Epithelial cell of esophagus (primary cell): Measurements from ENCODE around the gene TMEM185B.
"Not testable (repeated sequence)": the region's sequence is repeated elsewhere in the genome, so short reads cannot be mapped to it uniquely, and the experiment has no call there.

Source experiments
- DNase-seq: peaks from one replicate; pipeline ENCODE4 v3.0.0; 2010; ENCODE audit warnings: low read depth
- H3K4me3 ChIP-seq: 2 replicates; pipeline ENCODE4 v1.5.1; 2011; ENCODE audit warnings: mild to moderate bottlenecking, low read length, control low read depth
- TF ChIP-seq, protein P1 (sequence below): IDR thresholded peaks from 2 replicates; pipeline ENCODE4 v1.5.1; 2011; ENCODE audit warnings: low read depth, mild to moderate bottlenecking, low read length, control low read depth, inconsistent platforms; ENCODE audit not compliant: insufficient read depth; ENCODE audit errors: missing control alignments

Gene TMEM185B

DNA sequence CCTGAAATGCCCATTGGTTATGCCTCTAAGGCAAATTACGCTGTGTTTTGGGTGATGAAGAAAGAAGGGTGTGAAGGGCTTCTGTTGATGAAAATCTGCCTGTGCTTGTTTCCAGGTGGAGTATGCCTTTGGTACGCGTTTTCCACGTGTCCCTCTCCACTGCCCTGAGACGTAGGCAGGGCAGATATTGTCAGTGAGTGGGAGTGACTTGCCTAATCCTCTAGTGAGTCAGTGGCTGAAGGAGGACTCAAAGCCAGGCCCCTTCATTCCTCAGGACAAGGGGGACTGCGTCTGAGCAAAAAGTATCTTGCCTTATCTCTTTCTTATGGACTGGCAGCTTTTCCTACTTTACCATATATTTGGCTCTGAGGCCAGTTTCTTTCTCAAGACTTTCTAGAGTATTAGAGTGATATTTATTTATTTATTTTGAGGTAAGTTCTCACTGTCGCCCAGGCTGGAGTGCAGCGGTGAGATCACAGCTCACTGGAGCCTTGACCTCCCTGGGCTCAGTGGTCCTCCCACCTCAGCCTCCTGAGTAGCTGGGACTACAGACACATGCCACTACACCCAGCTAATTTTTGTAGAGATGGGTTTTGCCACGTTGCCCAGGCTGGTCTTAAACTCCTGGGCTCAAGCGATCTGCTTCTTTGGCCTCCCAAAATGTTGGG, 39.7 kb upstream of the TMEM185B start:
- DNase-seq, result peak; percentile 98
- no peak overlapping the region for H3K4me3 ChIP-seq
- TF ChIP-seq, protein P1, sequence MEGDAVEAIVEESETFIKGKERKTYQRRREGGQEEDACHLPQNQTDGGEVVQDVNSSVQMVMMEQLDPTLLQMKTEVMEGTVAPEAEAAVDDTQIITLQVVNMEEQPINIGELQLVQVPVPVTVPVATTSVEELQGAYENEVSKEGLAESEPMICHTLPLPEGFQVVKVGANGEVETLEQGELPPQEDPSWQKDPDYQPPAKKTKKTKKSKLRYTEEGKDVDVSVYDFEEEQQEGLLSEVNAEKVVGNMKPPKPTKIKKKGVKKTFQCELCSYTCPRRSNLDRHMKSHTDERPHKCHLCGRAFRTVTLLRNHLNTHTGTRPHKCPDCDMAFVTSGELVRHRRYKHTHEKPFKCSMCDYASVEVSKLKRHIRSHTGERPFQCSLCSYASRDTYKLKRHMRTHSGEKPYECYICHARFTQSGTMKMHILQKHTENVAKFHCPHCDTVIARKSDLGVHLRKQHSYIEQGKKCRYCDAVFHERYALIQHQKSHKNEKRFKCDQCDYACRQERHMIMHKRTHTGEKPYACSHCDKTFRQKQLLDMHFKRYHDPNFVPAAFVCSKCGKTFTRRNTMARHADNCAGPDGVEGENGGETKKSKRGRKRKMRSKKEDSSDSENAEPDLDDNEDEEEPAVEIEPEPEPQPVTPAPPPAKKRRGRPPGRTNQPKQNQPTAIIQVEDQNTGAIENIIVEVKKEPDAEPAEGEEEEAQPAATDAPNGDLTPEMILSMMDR, result no peak

DNA sequence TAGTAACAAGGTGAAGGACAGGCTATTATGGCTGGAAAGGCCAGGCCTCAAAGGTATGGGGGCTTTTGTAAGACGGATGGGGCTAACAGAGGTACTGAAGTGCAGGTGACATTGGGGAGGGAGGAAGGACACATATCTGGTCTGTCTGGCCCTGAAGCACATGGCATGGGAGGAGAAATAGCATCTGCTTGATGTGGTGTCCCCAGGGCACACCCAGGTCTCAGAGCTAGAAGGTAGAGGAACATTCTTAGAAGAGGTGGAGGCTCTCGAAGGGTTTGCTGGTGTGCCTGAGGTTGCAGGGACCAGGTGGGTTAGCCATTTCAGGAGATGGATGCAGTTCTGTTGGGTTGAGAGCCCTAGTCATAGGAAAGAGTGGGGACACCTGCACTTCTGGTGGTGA, 39.0 kb upstream of the TMEM185B start:
- TF ChIP-seq, protein P1, result no peak
- no peak overlapping the region for H3K4me3 ChIP-seq
- DNase-seq, result peak; percentile 32

DNA sequence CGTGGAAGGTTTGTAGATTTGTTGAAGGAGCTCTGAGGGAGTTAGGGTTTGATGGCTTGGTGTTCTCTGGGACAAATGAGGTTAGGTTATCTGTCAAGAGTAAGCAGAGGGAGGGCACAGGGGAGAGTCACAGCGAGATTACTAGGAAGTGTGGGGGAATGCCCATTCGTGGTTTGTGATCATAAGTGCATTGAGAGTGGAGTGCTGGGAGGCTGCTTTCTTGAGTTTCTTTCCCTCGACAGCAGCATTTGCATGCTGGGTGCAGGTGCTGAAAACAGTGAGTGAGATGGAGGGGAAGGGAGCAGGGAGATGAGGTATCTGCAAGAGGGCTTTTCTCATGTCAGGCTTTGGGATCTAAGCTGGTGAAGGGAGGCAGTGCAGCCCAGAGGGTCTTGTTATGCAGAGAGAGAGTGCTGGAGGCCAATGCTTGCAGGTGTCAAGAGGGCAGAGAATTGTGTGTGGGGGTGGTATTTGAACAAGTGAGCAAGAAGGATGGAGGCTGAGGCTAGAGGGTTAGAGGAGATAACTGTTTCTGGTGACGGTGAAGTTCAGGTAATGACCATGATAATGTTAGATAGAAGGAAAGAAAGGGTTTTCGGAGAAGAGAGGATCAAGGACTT, 38.3 kb upstream of the TMEM185B start:
- TF ChIP-seq, protein P1, result no peak
- DNase-seq, result no peak

DNA sequence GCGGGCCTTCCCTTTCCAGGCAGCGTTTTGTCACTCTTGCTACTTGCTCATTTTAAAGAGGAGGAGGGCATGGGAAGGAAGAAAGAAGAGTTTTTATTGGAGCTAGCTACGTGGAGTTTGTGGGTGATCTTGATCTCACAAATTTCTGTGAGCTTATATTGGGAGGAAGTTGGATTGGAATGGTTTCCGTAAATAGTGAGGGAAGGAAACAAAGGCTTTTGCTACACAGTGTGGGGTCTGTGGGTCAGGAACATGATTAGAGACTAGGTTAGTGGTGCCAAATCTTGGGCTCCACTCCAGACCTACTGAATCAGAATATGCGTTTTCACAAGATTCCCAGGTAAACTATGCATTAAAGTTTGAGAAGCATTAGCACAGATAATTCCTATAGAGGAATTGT, 37.5 kb upstream of the TMEM185B start:
- H3K4me3 ChIP-seq, result no peak overlapping the region
- TF ChIP-seq, protein P1, result no peak
- DNase-seq, result no peak

More for the DNA sequence above, 38.3 kb upstream of the TMEM185B start:
- H3K4me3 ChIP-seq, result no peak overlapping the region

DNA sequence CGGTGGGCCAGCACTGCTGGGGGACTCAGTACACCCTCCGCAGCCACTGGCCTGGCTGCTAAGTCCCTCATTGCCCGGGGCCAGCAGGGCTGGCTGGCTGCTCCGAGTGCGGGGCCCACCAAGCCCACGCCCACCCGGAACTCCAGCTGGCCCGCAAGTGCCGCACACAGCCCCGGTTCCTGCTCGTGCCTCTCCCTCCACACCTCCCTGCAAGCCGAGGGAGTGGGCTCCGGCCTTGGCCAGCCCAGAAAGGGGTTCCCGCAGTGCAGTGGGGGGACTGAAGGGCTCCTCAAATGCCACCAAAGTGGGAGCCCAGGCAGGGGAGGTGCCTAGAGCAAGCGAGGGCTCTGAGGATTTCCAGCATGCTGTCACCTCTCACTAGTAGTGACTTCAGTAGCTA, 36.7 kb upstream of the TMEM185B start:
- not testable (repeated sequence) for H3K4me3 ChIP-seq, DNase-seq

DNA sequence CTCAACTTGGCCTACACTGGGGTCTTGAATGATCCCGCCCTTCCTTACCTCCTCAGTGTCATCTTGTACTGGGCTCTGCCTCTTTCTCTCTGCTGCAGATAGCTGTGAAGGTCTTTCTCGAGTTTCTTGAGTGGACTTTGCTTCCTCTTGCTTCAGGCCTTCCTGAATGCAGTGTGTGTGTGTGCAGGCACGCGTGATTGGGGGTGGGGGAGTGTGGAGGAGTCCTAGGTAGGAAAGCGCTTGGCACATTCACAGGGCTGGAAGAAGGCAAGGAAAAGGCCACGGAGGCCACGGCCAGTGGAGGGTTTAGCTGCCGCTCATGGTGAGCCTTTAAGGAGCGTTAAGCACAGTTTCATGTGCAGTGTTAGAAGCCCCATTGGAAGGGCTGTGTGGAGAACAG, 35.0 kb upstream of the TMEM185B start:
- TF ChIP-seq, protein P1, result no peak
- H3K4me3 ChIP-seq, result no peak overlapping the region
- no peak for DNase-seq

DNA sequence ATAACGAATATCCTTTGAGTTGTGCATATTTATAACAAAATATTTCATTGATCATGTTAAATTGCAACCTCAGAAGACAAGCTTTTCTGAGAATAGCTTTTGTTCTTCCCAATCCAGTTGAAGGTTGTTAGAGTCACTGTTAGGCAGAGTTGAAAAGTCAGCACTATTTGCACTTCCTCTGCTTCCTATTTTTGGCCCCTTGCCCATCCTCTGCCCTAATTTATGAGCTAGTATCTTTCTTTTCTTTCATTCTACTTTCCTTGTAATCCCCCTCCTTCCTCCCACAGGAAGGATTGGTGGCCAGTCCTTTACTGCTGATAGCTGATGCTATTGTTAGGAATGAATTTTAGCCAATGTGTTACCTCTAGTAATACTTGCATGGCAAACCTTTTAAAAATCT, 34.3 kb upstream of the TMEM185B start:
- no peak for DNase-seq
- TF ChIP-seq, protein P1, result no peak
- H3K4me3 ChIP-seq, result no peak overlapping the region

DNA sequence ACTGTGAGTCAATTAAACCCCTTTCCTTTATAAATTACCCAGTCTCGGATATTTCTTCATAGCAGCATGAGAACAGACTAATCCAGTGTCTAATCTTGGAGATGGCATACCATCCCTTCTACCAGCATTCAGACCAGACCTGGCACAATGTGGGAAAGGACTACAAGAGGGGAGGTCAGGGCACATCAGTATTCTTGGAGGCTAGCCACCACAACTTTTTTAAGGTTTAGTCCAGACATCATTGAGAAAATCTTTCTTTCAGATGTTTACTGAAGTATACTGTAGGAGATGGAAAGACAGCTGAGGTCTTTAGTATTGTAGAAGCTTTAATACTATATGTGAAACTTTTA, 33.4 kb upstream of the TMEM185B start:
- no peak for DNase-seq
- TF ChIP-seq, protein P1, result no peak
- no peak overlapping the region for H3K4me3 ChIP-seq
